PC-9 (cell line): ENCODE data around the gene PLCH2. TPM values are rescaled to one million over a fixed set of nuclear protein-coding genes. Genes with fewer than 3 reads are reported as not detected.

Source experiments
- BruUV-seq: library from RNA; stranded (reverse); fragments of 400-500 nt; replicated peaks from 2 replicates; lab custom pipeline; 2021; lab: Mats Ljungman, UMichigan
- CTCF ChIA-PET: fragments of 300-600 bp; sonication (Branson Sonifier 250); formaldehyde crosslinking; loops from one replicate; lab custom pipeline; 2022; ENCODE audit warnings: antibody characterized with exemption; lab: Charles Lee
- POLR2A ChIA-PET: fragments of 300-600 bp; sonication (Branson Sonifier 250); formaldehyde crosslinking; loops from one replicate; lab custom pipeline; 2022; ENCODE audit warnings: antibody characterized with exemption; ENCODE audit not compliant: unreplicated experiment; lab: Charles Lee
- DNase-seq, 2 experiments: peaks; one replicate each; pipeline versions ENCODE4 v3.0.0 to v3.0.0-alpha.2; 2015 to 2022; ENCODE audit warnings: mixed read lengths in 1 of 2
- H2AFZ ChIP-seq: fragments of 200-600 bp; sonication (generic); 2 replicates; pipeline ENCODE4 v1.8.1; 2017; ENCODE audit warnings: antibody characterized with exemption
- H3F3A ChIP-seq: fragments of 200-600 bp; sonication (generic); 2 replicates; pipeline ENCODE4 v1.8.1; 2017; ENCODE audit warnings: antibody characterized with exemption, mild to moderate bottlenecking, low read depth; ENCODE audit not compliant: insufficient read depth
- H3K27ac ChIP-seq: fragments of 200-600 bp; sonication (generic); 2 replicates; pipeline ENCODE4 v1.6.1; 2016; ENCODE audit warnings: mixed run types
- H3K27me3 ChIP-seq: fragments of 200-600 bp; sonication (generic); 2 replicates; pipeline ENCODE4 v1.6.1; 2016; ENCODE audit warnings: low read depth, mixed run types; ENCODE audit not compliant: insufficient read depth
- H3K36me3 ChIP-seq: fragments of 200-600 bp; sonication (generic); 2 replicates; pipeline ENCODE4 v1.6.1; 2016; ENCODE audit warnings: low read depth, mixed run types
- H3K4me1 ChIP-seq: fragments of 200-600 bp; sonication (generic); replicated peaks from 2 replicates; pipeline ENCODE4 v1.6.1; 2016; ENCODE audit warnings: mixed run types; ENCODE audit not compliant: insufficient read depth
- H3K4me2 ChIP-seq: fragments of 200-600 bp; sonication (generic); 2 replicates; pipeline ENCODE4 v1.6.1; 2017; ENCODE audit warnings: mixed run types
- H3K4me3 ChIP-seq: fragments of 200-600 bp; sonication (generic); 2 replicates; pipeline ENCODE4 v1.6.1; 2016; ENCODE audit warnings: mixed run types
- H3K79me2 ChIP-seq: fragments of 200-600 bp; sonication (generic); 2 replicates; pipeline ENCODE4 v1.6.1; 2017; ENCODE audit warnings: low read depth, mixed run types
- H3K9me2 ChIP-seq: fragments of 200-600 bp; sonication (generic); 2 replicates; pipeline ENCODE4 v1.8.1; 2017; ENCODE audit warnings: mild to moderate bottlenecking; ENCODE audit not compliant: insufficient read depth
- H3K9me3 ChIP-seq: fragments of 200-600 bp; sonication (generic); 2 replicates; pipeline ENCODE4 v1.8.1; 2016; ENCODE audit warnings: low read depth; ENCODE audit not compliant: insufficient read depth
- H4K20me1 ChIP-seq: fragments of 200-600 bp; sonication (generic); 2 replicates; pipeline ENCODE4 v1.8.1; 2017; ENCODE audit not compliant: insufficient read depth
- EZH2 ChIP-seq: fragments of 200-600 bp; sonication (generic); IDR thresholded peaks from 2 replicates; pipeline ENCODE4 v1.8.0; 2017; ENCODE audit warnings: antibody characterized with exemption, low read depth
- intact Hi-C: fragments of 100-400 bp; cut with micrococcal nuclease; formaldehyde crosslinking; loops from one replicate; pipeline ENCODE4 v1.10.0; 2022; ENCODE audit not compliant: unreplicated experiment
- total RNA-seq: library from RNA; stranded (reverse); gene quantifications from 2 replicates; pipeline ENCODE4 v1.2.3, GENCODE V29; 2021
- TF ChIP-seq, protein P1 (sequence below): fragments of 200-600 bp; sonication (generic); conservative IDR thresholded peaks from 2 replicates; pipeline ENCODE4 v1.6.1; 2017; ENCODE audit warnings: mixed run types, antibody characterized with exemption, mild to moderate bottlenecking, moderate library complexity

PLCH2 gene
- total RNA-seq, 1 experiment from 2014 or later = 0.98 TPM

DNA sequence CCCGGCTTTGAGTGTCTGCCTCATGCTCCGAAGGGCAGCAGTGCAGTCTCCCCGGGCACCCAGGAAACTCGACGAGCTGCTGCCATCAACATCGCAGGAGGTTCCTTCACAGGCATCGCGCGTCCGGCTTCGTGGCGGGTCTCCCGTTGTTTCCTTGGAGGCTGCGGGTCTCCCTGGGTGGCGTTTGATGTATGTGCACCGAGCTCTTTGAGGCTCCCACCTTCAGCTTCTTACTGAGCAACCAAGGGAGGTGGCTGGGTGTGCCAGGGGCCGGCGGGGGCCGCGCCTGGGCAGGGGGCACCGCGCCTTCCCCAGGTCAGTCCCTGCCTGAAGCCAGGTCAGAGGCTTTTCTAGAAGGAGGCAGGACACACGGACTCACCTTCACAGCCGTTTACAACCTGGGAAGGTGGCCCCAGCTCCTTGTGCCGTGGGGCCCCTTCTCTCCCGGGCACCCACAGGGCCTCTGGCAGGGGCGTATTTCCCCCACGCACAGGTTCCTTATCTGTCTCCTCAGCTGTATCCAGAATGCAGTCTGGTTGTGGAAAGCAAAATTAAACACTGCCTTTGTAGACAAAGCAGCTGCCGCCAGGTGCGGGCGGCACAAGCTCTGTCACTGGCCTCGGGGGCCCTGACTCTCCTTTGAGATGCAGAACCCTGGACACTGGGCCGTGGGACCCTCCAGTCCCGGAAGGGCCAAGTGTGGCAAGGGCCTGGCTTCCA lies 42.0 kb upstream of the PLCH2 start:
- no peak for TF ChIP-seq EZH2
- TF ChIP-seq, protein P1, sequence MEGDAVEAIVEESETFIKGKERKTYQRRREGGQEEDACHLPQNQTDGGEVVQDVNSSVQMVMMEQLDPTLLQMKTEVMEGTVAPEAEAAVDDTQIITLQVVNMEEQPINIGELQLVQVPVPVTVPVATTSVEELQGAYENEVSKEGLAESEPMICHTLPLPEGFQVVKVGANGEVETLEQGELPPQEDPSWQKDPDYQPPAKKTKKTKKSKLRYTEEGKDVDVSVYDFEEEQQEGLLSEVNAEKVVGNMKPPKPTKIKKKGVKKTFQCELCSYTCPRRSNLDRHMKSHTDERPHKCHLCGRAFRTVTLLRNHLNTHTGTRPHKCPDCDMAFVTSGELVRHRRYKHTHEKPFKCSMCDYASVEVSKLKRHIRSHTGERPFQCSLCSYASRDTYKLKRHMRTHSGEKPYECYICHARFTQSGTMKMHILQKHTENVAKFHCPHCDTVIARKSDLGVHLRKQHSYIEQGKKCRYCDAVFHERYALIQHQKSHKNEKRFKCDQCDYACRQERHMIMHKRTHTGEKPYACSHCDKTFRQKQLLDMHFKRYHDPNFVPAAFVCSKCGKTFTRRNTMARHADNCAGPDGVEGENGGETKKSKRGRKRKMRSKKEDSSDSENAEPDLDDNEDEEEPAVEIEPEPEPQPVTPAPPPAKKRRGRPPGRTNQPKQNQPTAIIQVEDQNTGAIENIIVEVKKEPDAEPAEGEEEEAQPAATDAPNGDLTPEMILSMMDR = no peak
- Histone ChIP-seq H3K4me3 (no peak overlapping the region), H3K4me2 (no peak overlapping the region), H3K27me3 (peaks cover 66% of the 10 kb centered on the region), H3F3A (no peaks in the 10 kb centered on the region), H3K27ac (no peak overlapping the region), H4K20me1 (no peaks in the 10 kb centered on the region; the same call in 1 of the 2 replicates), H3K36me3 (no peaks in the 10 kb centered on the region), H3K79me2 (no peaks in the 10 kb centered on the region), H3K4me1 (no peaks in the 10 kb centered on the region), H3K9me2 (no peaks in the 10 kb centered on the region), H3K9me3 (no peaks in the 10 kb centered on the region), H2AFZ (no peak overlapping the region)
- ChIA-PET CTCF (no interaction called here), POLR2A (no interaction called here)
- no TSS peak for BruUV-seq
- DNase-seq = no peak
- intact Hi-C loops = no loop called here

DNA sequence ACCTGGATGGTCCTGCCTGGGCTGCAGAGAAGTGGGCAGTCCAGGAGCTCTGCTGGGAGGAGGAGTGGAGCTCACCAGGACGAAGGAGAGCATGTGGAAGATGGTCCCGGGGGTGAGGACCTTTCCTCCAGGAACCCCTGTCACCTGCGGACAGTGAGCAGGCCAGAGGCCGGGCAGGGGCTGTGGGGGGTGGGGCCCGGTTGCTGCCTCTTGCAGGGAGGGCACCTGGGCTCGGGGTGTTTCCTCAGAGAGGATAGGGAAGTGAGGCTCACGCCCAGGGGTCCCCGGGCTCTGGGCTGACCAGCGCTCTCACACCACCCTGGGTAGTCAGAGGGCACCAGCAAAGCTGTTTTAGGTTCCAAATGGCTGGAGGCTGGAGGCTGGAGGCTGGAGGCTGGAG lies 41.0 kb upstream of the PLCH2 start:
- intact Hi-C loops = no loop called here
- DNase-seq = no peak
- H3K9me2 ChIP-seq = no peaks in the 10 kb centered on the region
- no peaks in the 10 kb centered on the region for H3K79me2 ChIP-seq
- no peak overlapping the region for H3K4me3 ChIP-seq
- no peaks in the 10 kb centered on the region for H3F3A ChIP-seq
- no peaks in the 10 kb centered on the region for H3K36me3 ChIP-seq
- no peak overlapping the region for H2AFZ ChIP-seq
- CTCF ChIA-PET = no interaction called here
- no peak overlapping the region for H3K4me2 ChIP-seq
- H4K20me1 ChIP-seq = no peaks in the 10 kb centered on the region; the same call in 1 of the 2 replicates
- H3K27me3 ChIP-seq = peaks cover 66% of the 10 kb centered on the region
- no peaks in the 10 kb centered on the region for H3K4me1 ChIP-seq
- H3K9me3 ChIP-seq = no peaks in the 10 kb centered on the region
- no peak overlapping the region for H3K27ac ChIP-seq
- TF ChIP-seq, protein P1 = no peak
- no peak for TF ChIP-seq EZH2
- BruUV-seq = no TSS peak
- POLR2A ChIA-PET = no interaction called here

DNA sequence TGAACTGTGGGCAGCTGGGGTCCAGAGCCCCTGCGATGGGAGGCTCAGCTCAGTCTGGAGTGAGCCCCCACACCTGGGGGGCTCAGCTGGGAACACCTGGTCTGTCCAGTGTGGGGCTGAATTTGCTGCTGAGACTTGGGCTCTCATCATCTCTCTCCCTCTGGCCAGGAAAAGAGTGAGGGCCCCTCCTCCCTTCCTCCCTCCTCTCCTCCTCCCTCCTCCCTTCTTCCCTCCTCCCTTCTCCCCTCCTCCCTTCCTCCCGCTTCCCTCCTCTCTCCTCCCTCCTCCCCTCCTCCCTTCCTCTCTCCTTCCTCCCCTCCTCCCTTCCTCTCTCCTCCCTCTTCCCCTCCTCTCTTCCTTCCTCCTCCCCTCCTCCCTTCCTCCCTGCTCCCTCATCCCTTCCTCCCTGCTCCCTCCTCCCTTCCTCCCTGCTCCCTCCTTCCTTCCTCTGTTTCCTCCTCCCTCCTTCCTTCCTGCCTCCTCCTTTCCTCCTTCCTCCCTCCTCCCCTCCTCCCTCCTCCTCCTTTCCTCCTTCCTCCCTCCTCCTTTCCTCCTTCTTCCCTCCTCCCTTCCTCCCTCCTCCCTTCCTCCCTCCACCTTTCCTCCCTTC lies 40.2 kb upstream of the PLCH2 start:
- Histone ChIP-seq H3K4me3 (no peak overlapping the region), H3K4me1 (no peaks in the 10 kb centered on the region), H3F3A (no peaks in the 10 kb centered on the region), H3K4me2 (no peak overlapping the region), H2AFZ (no peak overlapping the region), H3K9me3 (no peaks in the 10 kb centered on the region), H3K79me2 (no peaks in the 10 kb centered on the region), H3K36me3 (no peaks in the 10 kb centered on the region), H4K20me1 (no peaks in the 10 kb centered on the region; the same call in 1 of the 2 replicates), H3K27ac (no peak overlapping the region), H3K27me3 (peaks cover 69% of the 10 kb centered on the region), H3K9me2 (no peaks in the 10 kb centered on the region)
- TF ChIP-seq, protein P1 = no peak
- TF ChIP-seq EZH2 = no peak
- DNase-seq = no peak
- POLR2A ChIA-PET = no interaction called here
- intact Hi-C loops = no loop called here
- CTCF ChIA-PET = no interaction called here
- BruUV-seq = no TSS peak
